GM21786 (cell line): ENCODE measurements around the gene RPE65.
"Not testable (repeated sequence)": the region's sequence is repeated elsewhere in the genome, so short reads cannot be mapped to it uniquely, and the experiment has no call there.

Source experiments
- ATAC-seq: cut with Tn5 transposase; IDR thresholded peaks from one replicate; pipeline ENCODE4 v1.9.1; 2021; ENCODE audit not compliant: unreplicated experiment

RPE65 gene

DNA sequence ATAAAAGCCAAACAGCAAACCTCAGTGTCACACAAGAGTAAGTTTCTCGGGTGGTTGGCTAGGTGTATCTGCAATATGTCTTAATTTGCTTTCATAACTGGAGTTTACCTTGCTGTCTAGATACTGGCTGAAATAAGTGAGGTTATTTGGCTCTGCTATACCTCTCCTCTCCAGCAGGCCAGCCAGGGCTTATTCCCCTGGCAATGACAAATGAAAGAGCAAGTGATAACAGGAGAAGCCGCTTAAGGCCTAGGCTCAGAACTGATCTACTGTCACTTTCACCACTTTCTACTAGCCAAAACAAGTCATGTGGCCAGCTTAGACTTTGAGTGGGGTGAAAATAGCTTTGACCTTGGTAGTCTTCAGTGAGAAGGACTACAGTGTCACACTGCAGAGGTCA, 4.8 kb upstream of the RPE65 start:
- no peak for ATAC-seq

DNA sequence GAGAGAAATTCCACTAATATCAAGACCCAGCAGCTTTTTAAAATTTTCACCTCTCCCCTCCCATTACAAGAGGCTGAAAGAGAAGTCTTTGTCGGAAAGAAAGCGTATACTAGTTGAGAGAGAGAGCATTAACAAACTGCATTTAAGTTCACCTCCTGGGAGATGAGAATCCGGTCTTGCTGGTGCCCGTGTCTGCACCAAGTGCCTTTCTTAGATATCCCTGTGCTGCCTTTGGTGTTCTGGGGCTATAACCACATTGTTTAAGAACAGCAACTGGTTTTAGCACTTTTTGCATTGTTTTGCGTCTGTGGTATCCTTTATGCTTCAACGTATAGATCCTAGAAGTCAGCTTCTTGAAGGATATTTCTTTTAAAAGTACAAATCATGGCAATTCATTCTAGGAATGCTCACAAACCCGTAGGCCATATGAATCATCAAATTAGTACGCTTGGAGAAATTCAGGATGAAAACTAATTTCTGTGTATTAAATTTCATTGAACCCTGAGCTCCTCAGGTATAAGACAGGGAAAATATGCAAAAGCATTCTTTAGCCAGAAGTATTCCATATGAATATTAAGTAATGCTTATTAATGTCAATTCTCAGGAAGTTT, 3.4 kb upstream of the RPE65 start:
- ATAC-seq: no peak

GRCh38 chr1:68448365-68448764, 1.4 kb downstream of the RPE65 start:
- no peak for ATAC-seq

GRCh38 chr1:68445709-68446108, 4.0 kb downstream of the RPE65 start:
- ATAC-seq: no peak

DNA sequence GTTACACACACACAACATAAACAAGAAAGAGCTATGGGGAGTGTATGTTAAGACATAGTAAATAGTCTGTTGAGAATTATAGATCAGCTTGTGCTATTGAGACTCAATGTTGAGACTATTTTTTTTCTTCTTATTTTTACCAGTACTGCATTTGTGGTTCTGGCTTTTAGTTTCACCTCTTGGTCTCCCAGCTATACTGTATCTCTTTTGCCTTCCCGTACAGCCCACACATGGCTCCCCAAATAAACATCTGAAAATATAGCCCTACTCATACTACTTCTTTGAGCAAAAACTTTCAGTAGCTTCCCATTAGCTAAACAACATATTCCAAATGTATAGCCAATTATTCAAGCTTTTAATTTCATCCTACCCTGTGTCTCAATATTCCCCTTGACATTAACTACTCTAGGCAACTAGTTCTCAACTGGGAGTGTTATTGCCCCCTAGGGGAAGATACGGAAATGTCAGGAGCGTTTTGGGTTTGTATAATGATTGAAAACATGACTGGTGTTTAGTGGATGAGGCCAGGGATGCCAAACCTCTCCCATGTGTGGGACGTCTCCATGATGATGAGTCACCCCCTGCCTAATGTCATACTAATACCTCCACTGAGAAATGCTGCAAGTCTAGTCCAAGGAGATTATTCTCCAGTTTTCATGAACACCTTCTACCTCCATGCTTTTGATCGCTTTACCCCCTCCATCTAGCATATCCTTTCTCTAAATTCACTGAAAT, 6.8 kb downstream of the RPE65 start:
- ATAC-seq: peak; percentile 83

- ATAC-seq: no peak
Observed at GRCh38 chr1:68442006-68442405, 7.7 kb downstream of the RPE65 start.

DNA sequence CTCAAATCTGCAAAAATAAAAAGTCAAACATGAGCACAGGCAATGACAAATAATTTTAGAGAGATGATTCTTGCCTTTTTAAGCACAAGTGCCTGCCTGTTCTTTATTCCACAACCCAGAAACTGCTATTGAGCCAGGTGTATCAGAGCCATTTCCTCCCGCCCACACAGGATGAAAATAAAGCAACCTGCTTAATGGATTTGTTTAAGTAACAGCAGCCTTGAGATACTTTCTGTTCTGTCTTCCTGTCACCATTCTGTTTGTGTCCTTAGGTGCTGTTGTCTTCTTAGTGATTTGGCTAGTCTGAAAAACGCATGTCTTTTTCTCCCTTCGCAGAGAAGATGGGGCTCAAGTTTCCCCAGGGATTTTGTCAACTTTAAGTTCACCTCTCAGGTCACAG, 11.4 kb downstream of the RPE65 start:
- no peak for ATAC-seq

DNA sequence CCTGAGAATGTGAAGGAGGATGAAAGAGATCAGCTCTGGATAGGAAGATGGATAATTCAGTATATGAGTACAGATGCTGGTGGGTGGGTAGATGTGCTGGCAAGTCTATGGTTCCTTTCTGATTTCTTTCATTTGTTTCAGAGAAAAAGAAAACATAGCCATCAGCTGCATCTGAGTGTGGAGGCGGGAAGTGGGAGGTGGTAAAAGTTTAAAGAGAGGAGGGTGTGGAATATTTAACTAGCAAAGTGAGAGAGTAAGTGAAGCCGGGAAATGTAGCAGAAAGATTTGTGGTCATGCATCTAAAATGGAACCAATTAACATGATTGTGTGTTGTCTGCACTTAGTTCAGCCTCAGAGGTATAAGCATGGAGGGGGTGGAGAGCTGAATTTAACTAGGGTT, 16.4 kb downstream of the RPE65 start:
- ATAC-seq: no peak

DNA sequence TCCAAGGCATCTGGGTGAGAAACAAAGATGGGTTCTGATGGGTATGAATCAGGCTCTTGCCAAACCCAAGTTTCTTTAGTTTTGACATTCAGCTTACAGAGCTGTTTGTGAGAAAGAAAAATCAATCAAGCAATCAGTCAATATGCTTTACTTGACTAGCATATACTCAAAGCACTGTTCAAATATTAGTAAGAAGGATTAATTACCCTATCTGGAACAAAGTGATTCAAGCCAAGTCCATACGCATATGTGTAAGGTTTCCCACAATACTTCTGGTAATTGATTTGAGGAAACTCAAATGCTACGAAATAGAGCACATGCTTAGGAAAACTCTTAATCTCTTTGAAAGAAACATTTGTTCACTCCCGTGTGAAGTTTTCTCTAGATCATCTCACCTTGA, 18.7 kb downstream of the RPE65 start:
- ATAC-seq: no peak

GRCh38 chr1:68429233-68429808, 20.4 kb downstream of the RPE65 start:
- no peak for ATAC-seq

GRCh38 chr1:68426594-68426993, 23.2 kb downstream of the RPE65 start:
- ATAC-seq: no peak

- no peak for ATAC-seq
Observed at GRCh38 chr1:68421350-68421749, 28.4 kb downstream of the RPE65 start.

DNA sequence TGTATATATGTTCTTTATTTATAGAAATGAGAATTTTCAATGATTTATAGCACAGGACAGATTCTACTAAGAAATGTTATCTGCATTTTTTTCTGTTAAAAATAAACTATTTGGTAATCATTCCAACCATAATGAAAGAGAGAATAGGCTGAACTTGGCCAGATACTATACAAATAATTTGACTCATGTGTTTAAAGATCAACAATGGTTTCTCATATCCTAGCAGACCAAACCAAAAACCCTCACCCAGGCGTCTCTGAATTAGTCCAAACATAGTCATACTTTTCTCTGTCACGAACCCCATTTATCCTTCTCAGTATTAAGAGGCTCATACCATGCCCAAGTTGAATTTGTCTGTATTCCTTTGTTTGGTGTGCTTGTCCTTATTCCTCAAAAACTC, 40.3 kb downstream of the RPE65 start:
- ATAC-seq: no peak

DNA sequence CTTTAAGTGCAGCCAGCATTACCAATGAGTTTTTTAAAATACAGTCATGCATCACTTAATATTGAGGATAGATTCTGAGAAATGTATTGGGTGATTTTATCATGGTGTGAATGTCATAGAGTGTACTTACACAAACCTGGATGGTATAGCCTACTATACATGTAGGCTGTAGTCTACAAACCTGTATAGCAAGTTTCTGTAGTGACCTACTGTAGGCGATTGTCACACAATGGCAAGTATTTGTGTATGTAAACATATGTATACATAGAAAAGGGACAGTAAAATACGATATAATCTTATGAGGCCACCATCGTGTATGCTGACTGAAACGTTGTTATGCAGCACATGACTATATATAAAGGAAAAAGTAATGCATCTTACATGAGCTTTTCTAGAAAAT, 48.2 kb downstream of the RPE65 start:
- ATAC-seq: no peak

GRCh38 chr1:68395575-68395974, 54.2 kb downstream of the RPE65 start:
- ATAC-seq: not testable (repeated sequence)

- not testable (repeated sequence) for ATAC-seq
Observed at GRCh38 chr1:68392474-68392873, 57.3 kb downstream of the RPE65 start.

DNA sequence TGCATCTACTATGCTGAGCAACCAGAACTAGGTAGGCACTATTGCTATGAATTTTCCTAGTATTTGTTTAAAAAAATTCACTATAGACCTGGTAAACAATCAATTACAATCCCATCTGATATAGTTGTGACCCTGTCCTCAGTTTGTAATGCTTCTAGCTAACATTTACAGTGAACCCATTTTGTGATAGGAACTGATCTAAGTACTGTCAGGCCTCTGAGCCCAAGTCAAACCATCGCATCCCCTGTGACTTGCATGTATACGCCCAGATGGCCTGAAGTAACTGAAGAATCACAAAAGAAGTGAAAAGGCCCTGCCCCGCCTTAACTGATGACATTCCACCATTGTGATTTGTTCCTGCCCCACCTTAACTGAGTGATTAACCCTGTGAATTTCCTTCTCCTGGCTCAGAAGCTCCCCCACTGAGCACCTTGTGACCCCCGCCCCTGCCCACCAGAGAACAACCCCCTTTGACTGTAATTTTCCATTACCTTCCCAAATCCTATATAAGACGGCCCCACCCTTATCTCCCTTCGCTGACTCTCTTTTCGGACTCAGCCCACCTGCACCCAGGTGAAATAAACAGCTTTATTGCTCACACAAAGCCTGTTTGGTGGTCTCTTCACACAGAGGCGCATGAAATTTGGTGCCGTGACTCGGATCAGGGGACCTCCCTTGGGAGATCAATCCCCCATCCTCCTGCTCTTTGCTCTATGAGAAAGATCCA, 63.8 kb downstream of the RPE65 start:
- ATAC-seq: not testable (repeated sequence)

GRCh38 chr1:68384872-68385411, 64.8 kb downstream of the RPE65 start:
- no peak for ATAC-seq

DNA sequence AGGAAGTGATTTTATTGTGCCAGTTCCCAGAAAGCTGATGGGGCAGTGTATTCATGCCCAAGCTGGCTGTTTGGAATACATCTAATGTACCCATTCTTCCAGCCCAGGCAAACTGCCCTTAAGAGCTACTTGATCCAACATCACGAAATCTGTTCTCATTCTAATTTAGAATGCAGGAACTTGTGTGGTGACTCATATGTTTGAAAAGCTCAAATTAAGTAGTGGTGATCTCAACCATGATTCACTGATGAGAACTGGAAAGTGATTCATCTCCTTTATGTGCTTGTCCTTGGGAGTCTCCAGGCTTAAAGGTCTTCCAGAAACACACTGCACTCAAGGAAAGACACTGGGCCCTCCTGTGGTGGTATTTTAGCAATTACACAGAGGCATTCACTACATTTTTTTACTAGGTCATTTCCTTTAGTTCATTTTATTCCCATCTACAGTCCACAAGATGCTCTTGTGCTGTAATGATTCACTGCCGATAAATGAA, 65.4 kb downstream of the RPE65 start:
- ATAC-seq: no peak

- no peak for ATAC-seq
Observed at GRCh38 chr1:68383092-68383491, 66.7 kb downstream of the RPE65 start.

DNA sequence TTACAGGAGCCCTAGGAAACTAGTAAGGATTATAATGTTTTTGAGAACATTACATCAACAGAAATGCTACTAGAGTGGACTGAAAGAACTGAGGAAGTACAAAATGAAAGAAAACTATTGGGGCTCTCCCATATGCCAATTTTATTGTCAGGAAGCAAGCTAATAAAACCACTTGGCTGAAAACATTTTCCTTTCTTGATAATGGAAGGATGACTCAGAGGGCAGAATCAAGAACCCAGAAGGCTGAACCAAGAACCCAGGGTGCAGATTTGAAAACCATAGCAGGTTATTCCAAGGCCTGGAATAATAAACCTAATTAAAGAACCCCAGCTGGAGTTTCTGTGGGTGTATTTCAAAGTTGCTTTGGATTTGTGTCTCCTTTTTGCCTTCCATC, 70.7 kb downstream of the RPE65 start:
- ATAC-seq: no peak
